Gastrocnemius medialis (tissue), 4 donors: Measurements from ENCODE around the gene SEPTIN11. TPM values are rescaled to one million over a fixed set of nuclear protein-coding genes. Genes with fewer than 3 reads are reported as not detected.
A peak's percentile ranks its signal among the peaks of the same experiment; 100 is the strongest.

Source experiments
- ATAC-seq, 2 donors: fragments of 150-250 bp; one replicate each; pipeline ENCODE4 v1.9.1; 2016
- DNase-seq, 2 donors: peaks; one replicate each; pipeline ENCODE4 v3.0.0-alpha.2; 2019
- H3K27ac ChIP-seq, 4 donors: fragments of 200-600 bp; sonication (generic); 1 replicate in 1 of 4; 2 replicates in 3 of 4; pipeline ENCODE4 v1.5.1; 2016 to 2018; ENCODE audit warnings: mild to moderate bottlenecking in 2 of 4, moderate library complexity in 1 of 4
- H3K27me3 ChIP-seq, 3 donors: fragments of 200-600 bp; sonication (generic) in 2 of 3; 1 replicate in 1 of 3; 2 replicates in 2 of 3; pipeline versions ENCODE4 v1.5.1 to v1.6.0; 2016 to 2019; ENCODE audit warnings: mild to moderate bottlenecking in 1 of 3, moderate library complexity in 1 of 3
- H3K36me3 ChIP-seq, 2 donors: fragments of 200-600 bp; sonication (generic) in 1 of 2; one replicate each; pipeline ENCODE4 v1.5.1; 2017 to 2018
- H3K4me1 ChIP-seq, 2 donors: fragments of 200-600 bp; sonication (generic) in 1 of 2; one replicate each; pipeline ENCODE4 v1.5.1; 2016 to 2017; ENCODE audit warnings: mild to moderate bottlenecking in 2 of 2
- H3K4me3 ChIP-seq, 4 donors: fragments of 200-600 bp; sonication (generic) in 3 of 4; 1 replicate in 1 of 4; 2 replicates in 3 of 4; pipeline ENCODE4 v1.5.1; 2016 to 2019; ENCODE audit warnings: mild to moderate bottlenecking in 2 of 4
- H3K9me3 ChIP-seq, 3 donors: fragments of 200-600 bp; sonication (generic) in 2 of 3; 1 replicate in 1 of 3; 2 replicates in 2 of 3; pipeline ENCODE4 v1.5.1; 2016 to 2019
- CTCF ChIP-seq, 5 experiments: fragments of 450-650 bp in 3 of 5; fragments of 200-600 bp in 2 of 5; sonication (generic) in 2 of 5; IDR thresholded peaks in 4 of 5; conservative IDR thresholded peaks in 1 of 5; 1 replicate in 4 of 5; 2 replicates in 1 of 5; pipeline ENCODE4 v1.5.1; 2016 to 2019; ENCODE audit warnings: antibody characterized with exemption in 5 of 5, mild to moderate bottlenecking in 3 of 5, moderate library complexity in 3 of 5
- POLR2A ChIP-seq, 2 donors: fragments of 450-650 bp; IDR thresholded peaks; one replicate each; pipeline ENCODE4 v1.6.1; 2017; ENCODE audit warnings: antibody characterized with exemption in 2 of 2, mild to moderate bottlenecking in 2 of 2, moderate library complexity in 2 of 2
- in situ Hi-C, 4 donors: fragments of 200-750 bp; cut with MboI; loops; one replicate each; pipeline versions ENCODE4 v1.15.0 to v1.8.0; 2017; ENCODE audit warnings: low sequenced_read_pairs in 4 of 4
- intact Hi-C: fragments of 100-400 bp; cut with DNase I; formaldehyde crosslinking; loops from one replicate; pipeline ENCODE4 v1.15.1; 2023; ENCODE audit warnings: low total_unique reads
- total RNA-seq, 4 donors: library from RNA; depleted of rRNA; stranded (reverse); fragments of >200 nt; gene quantifications; one replicate each; pipeline versions ENCODE4 v1.1.0 to v1.2.3, GENCODE V29; 2016

Gene SEPTIN11
- 100 to 1,000 TPM in 1 of 4 donors, 10 to 100 TPM in 3; 11.3 to 104 (median 47.9) TPM for total RNA-seq

DNA sequence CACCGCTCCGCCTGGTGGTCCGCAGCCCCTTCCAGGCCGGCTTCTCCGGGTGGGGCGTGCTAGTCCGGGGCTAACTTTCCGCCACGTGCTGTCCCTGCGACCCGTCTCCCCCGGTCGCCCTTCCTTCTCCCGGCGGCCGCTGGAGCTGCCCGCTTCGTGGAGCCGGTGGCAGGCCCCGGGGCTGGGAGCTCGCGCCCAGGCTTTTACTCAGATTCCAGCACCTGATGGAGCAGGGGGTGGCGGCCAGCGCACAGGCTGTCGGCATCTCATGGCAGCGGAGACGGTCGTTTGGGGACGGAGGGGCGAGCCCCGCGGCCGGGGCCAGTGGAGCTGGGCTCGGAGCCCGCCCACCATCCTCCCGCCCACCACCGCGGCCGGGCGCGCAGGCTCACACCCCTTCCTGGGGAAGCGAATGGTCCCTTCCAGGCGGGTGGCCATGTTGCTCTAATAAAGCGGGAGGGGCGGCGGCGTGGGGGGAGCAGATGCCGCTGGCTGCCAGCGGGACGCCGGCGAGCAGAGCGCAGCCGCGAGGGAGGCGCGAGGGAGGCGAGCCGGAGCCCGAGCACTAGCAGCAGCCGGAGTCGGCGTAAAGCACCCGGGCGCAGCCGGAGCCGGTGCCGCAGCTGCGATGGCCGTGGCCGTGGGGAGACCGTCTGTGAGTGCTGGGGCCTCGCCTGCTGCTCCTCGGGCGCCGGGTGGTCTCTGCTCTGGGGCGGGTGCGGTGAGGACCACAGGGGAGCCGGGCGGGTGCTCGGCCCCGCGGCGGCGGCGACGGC, at the start of gene SEPTIN11:
Gene SEPTIN11 (plus strand): TSS at position 477 of the 776 bp plus-strand sequence. CDS start 152 bp downstream, at position 629.
- Histone ChIP-seq H3K27me3 (no peaks in the 10 kb centered on the region), H3K36me3 (no peaks in the 10 kb centered on the region), H3K4me3 (peak within 1 kb of the TSS; percentile 79 to 97 (median 90)), H3K4me1 (peaks cover 18 to 19% of the 10 kb centered on the region in 2 donors), H3K27ac (peak within 1 kb of the TSS; percentile 88 to 96 (median 94)), H3K9me3 (no peaks in the 10 kb centered on the region)
- in situ Hi-C loops: loop anchor here in 1 of 4 donors (25.0 kb wide), 1 partner anchor 762 kb away; no protein-coding TSS in a partner anchor
- DNase-seq (peak; percentile 83 to 86), ATAC-seq (peak; percentile 79 to 80)
- intact Hi-C loops: loop anchor here (2.0 to 10.0 kb wide), 8 partner anchors 25 to 875 kb away; partner anchors contain the start of genes ART3, CCNG2 and CCNI
- TF ChIP-seq CTCF (IDR thresholded peaks at IDR 0.05 in 4 of 5, conservative IDR thresholded peaks at IDR 0.05 in 1 of 5): peak in 1 of 5 experiments; percentile 19
- TF ChIP-seq POLR2A (IDR thresholded peaks at IDR 0.05): peak; percentile 85 to 92

- no peak for TF ChIP-seq POLR2A (IDR thresholded peaks at IDR 0.05)
- no peak for TF ChIP-seq CTCF (IDR thresholded peaks at IDR 0.05 in 4 of 5, conservative IDR thresholded peaks at IDR 0.05 in 1 of 5)
- intact Hi-C loops: no loop called here
- Histone ChIP-seq H3K27ac (no peak overlapping the region), H3K27me3 (peaks cover 15 to 25% (median 15%) of the 10 kb centered on the region in 3 donors), H3K4me3 (no peak overlapping the region), H3K9me3 (no peaks in the 10 kb centered on the region), H3K36me3 (no peaks in the 10 kb centered on the region), H3K4me1 (peaks cover 0 to 3% of the 10 kb centered on the region in 2 donors)
- DNase-seq (no peak), ATAC-seq (no peak)
- in situ Hi-C loops: no loop called here
Observed at GRCh38 chr4:76902233-76902890, 47.2 kb upstream of the SEPTIN11 start.

DNA sequence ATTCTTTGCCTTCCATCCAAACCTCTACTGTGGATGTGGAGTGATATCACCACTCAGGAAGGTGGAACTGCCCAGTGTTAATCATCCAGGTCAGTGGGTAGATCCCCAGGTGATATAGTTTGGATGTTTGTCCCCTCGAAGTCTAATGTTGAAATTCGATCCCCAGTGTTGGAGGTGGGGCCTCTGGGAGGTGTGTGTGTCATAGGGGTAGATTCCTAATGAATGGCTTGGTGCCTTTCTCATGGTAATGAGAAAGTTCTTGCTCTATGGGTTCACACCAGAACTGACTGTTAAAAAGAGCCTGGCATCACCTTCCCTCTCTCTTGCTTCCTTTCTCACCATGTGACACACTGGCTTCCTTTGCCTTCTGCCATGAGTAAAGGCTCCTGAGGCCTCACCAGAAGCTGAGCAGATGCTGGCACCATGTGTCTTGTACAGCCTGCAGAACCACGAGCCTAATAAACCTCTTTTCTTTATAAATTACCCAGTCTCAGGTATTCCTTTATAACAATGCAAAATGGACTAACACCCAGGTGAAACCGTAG, 44.8 kb upstream of the SEPTIN11 start:
- no peak for ATAC-seq
- no peaks in the 10 kb centered on the region for H3K4me1 ChIP-seq
- in situ Hi-C loops (no loop called here), intact Hi-C loops (no loop called here)
- no peaks in the 10 kb centered on the region for H3K9me3 ChIP-seq
- TF ChIP-seq POLR2A (IDR thresholded peaks at IDR 0.05) (no peak), CTCF (IDR thresholded peaks at IDR 0.05 in 4 of 5, conservative IDR thresholded peaks at IDR 0.05 in 1 of 5) (no peak)
- DNase-seq: no peak
- H3K4me3 ChIP-seq: no peak overlapping the region
- H3K36me3 ChIP-seq: no peaks in the 10 kb centered on the region
- peaks cover 0 to 1% (median under 1%) of the 10 kb centered on the region in 3 donors for H3K27me3 ChIP-seq
- H3K27ac ChIP-seq: no peak overlapping the region

DNA sequence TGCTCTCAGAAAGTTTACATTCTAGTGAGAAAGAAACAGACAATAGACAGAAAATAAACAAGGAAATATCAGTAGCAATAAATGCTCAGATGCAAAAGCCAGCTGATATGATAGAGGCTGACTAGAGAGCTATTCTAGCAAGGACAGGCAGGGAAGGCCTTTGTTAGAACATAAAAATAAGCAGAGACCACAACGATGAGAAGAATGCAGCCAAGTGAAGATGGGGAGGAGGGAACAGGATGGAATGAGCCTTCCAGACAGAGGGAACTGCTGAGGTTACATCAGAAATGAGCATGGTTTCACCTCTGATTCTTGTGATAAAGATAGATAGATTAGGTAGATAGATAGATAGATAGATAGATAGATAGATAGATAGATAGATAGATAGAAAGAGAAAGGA, 44.0 kb upstream of the SEPTIN11 start:
- ATAC-seq (no peak), DNase-seq (no peak)
- TF ChIP-seq CTCF (IDR thresholded peaks at IDR 0.05 in 4 of 5, conservative IDR thresholded peaks at IDR 0.05 in 1 of 5) (no peak), POLR2A (IDR thresholded peaks at IDR 0.05) (no peak)
- Histone ChIP-seq H3K4me1 (no peaks in the 10 kb centered on the region), H3K27ac (no peak overlapping the region), H3K36me3 (no peaks in the 10 kb centered on the region), H3K9me3 (no peaks in the 10 kb centered on the region), H3K4me3 (no peak overlapping the region), H3K27me3 (no peaks in the 10 kb centered on the region)
- intact Hi-C loops (no loop called here), in situ Hi-C loops (no loop called here)
